HCT116 (cell line): Measurements from ENCODE around the gene PSMD12. TPM values are rescaled to one million over a fixed set of nuclear protein-coding genes. Genes with fewer than 3 reads are reported as not detected.

Source experiments
- ATAC-seq: fragments of 200-7000 bp; cut with Tn5 transposase; 2 replicates; pipeline ENCODE4 v1.9.1; 2020; ENCODE audit warnings: mild to moderate bottlenecking, moderate library complexity
- BruUV-seq: library from RNA; stranded (reverse); fragments of 400-500 nt; replicated peaks from 2 replicates; lab custom pipeline; 2021; lab: Mats Ljungman, UMichigan
- CTCF ChIA-PET: fragments of 300-600 bp; sonication (Branson Sonifier 250); formaldehyde crosslinking; loops from one replicate; lab custom pipeline; 2021; ENCODE audit warnings: antibody characterized with exemption; lab: Charles Lee
- POLR2A ChIA-PET: fragments of 300-600, 350-600 bp; sonication (Branson Sonifier 250); formaldehyde crosslinking; loops from one replicate; lab custom pipeline; 2021; ENCODE audit warnings: antibody characterized with exemption; lab: Charles Lee
- RAD21 ChIA-PET, 2 experiments: fragments of 300-600 bp; sonication (Branson Sonifier 250); formaldehyde crosslinking; loops; one replicate each; lab custom pipeline; 2023; ENCODE audit warnings: low total read pairs in 2 of 2; ENCODE audit not compliant: uncharacterized antibody in 2 of 2, unreplicated experiment in 2 of 2, low non-redundant PET in 1 of 2; lab: Charles Lee
- DNase-seq: peaks from one replicate; pipeline ENCODE4 v3.0.0-alpha.2; 2010; ENCODE audit warnings: low read depth, low spot score
- H2AFZ ChIP-seq: fragments of 200-600 bp; shearing (Covaris generic), sonication (generic); 2 replicates; pipeline ENCODE4 v1.6.1; 2017; ENCODE audit warnings: low read depth, mixed run types, mixed read lengths, antibody characterized with exemption, low read length; ENCODE audit not compliant: poor library complexity, severe bottlenecking
- H3K27ac ChIP-seq: 2 replicates; pipeline ENCODE4 v1.5.1; 2012; ENCODE audit warnings: low read depth, low read length
- H3K27me3 ChIP-seq: fragments of 200-600 bp; sonication (generic); 2 replicates; pipeline ENCODE4 v1.6.1; 2016; ENCODE audit warnings: mixed run types, low read length, mixed read lengths; ENCODE audit not compliant: insufficient read depth
- H3K36me3 ChIP-seq, 2 experiments: fragments of 200-500 bp in 1 of 2; fragments of 200-600 bp in 1 of 2; sonication (Bioruptor generic) in 1 of 2; sonication (generic) in 1 of 2; 2 replicates each; pipeline versions ENCODE4 v1.5.1 to v1.6.1; 2014 to 2016; ENCODE audit warnings: low read length in 2 of 2, inconsistent platforms in 1 of 2, mixed read lengths in 1 of 2, mixed run types in 1 of 2; ENCODE audit not compliant: insufficient read depth in 2 of 2, control insufficient read depth in 1 of 2
- H3K4me1 ChIP-seq, 2 experiments: fragments of 200-600 bp in 1 of 2; sonication (generic) in 1 of 2; 2 replicates each; pipeline versions ENCODE4 v1.5.1 to v1.6.1; 2012 to 2017; ENCODE audit warnings: low read length in 2 of 2, inconsistent platforms in 1 of 2, mild to moderate bottlenecking in 1 of 2, mixed read lengths in 1 of 2, mixed run types in 1 of 2, moderate library complexity in 1 of 2; ENCODE audit not compliant: insufficient read depth in 2 of 2, control insufficient read depth in 1 of 2
- H3K4me2 ChIP-seq: fragments of 200-600 bp; sonication (generic); 2 replicates; pipeline ENCODE4 v1.6.1; 2017; ENCODE audit warnings: mixed run types, low read length, mixed read lengths
- H3K4me3 ChIP-seq, 2 experiments: fragments of 200-600 bp in 1 of 2; sonication (generic) in 1 of 2; replicated peaks in 1 of 2; 2 replicates each; pipeline ENCODE4 v1.5.1; 2011 to 2016; ENCODE audit warnings: low read length in 2 of 2, control low read depth in 1 of 2, low read depth in 1 of 2, mild to moderate bottlenecking in 1 of 2, mixed read lengths in 1 of 2, mixed run types in 1 of 2
- H3K79me2 ChIP-seq: fragments of 200-600 bp; sonication (generic); 2 replicates; pipeline ENCODE4 v1.6.1; 2017; ENCODE audit warnings: mild to moderate bottlenecking, mixed run types, low read length, moderate library complexity, mixed read lengths; ENCODE audit not compliant: insufficient read depth
- H3K9ac ChIP-seq: fragments of 200-600 bp; sonication (generic); 2 replicates; pipeline ENCODE4 v1.6.1; 2016; ENCODE audit warnings: low read length, mixed read lengths
- H3K9me2 ChIP-seq: fragments of 200-600 bp; sonication (generic), shearing (Covaris generic); 2 replicates; pipeline ENCODE4 v1.6.1; 2017; ENCODE audit warnings: mixed run types, mild to moderate bottlenecking, moderate library complexity; ENCODE audit not compliant: insufficient read depth
- H3K9me3 ChIP-seq, 2 experiments: fragments of 200-500 bp in 1 of 2; fragments of 200-600 bp in 1 of 2; sonication (Bioruptor generic) in 1 of 2; sonication (generic) in 1 of 2; 2 replicates each; pipeline ENCODE4 v1.6.1; 2014 to 2017; ENCODE audit warnings: low read length in 2 of 2, mixed read lengths in 2 of 2, inconsistent platforms in 1 of 2, low read depth in 1 of 2, mild to moderate bottlenecking in 1 of 2, mixed run types in 1 of 2, moderate library complexity in 1 of 2; ENCODE audit not compliant: control insufficient read depth in 1 of 2, insufficient read depth in 1 of 2
- H4K20me1 ChIP-seq: fragments of 200-600 bp; sonication (generic), shearing (Covaris generic); 2 replicates; pipeline ENCODE4 v1.6.1; 2017; ENCODE audit warnings: mixed run types, mild to moderate bottlenecking, moderate library complexity; ENCODE audit not compliant: insufficient read depth
- CEBPB ChIP-seq: IDR thresholded peaks from 2 replicates; pipeline ENCODE4 v1.6.1; 2012; ENCODE audit warnings: low read depth
- EGR1 ChIP-seq: IDR thresholded peaks from 2 replicates; pipeline ENCODE4 v1.6.1; 2012; ENCODE audit warnings: low read depth
- EZH2phosphoT487 ChIP-seq: fragments of 200-600 bp; IDR thresholded peaks from 2 replicates; pipeline ENCODE4 v1.6.1; 2018; ENCODE audit warnings: antibody characterized with exemption, borderline replicate concordance
- FOSL1 ChIP-seq: IDR thresholded peaks from 2 replicates; pipeline ENCODE4 v1.6.1; 2012; ENCODE audit warnings: low read depth
- JUND ChIP-seq: IDR thresholded peaks from 2 replicates; pipeline ENCODE4 v1.6.1; 2012
- MAX ChIP-seq: IDR thresholded peaks from 2 replicates; pipeline ENCODE4 v1.6.1; 2012
- POLR2AphosphoS5 ChIP-seq: IDR thresholded peaks from 2 replicates; pipeline ENCODE4 v1.6.1; 2011; ENCODE audit warnings: mild to moderate bottlenecking, low read depth, low read length, moderate library complexity
- TCF7L2 ChIP-seq: IDR thresholded peaks from 2 replicates; pipeline ENCODE4 v1.7.0; 2011; ENCODE audit warnings: borderline replicate concordance, inconsistent platforms; ENCODE audit not compliant: insufficient read depth, insufficient read length; ENCODE audit errors: extremely low read depth
- YY1 ChIP-seq: IDR thresholded peaks from 2 replicates; pipeline ENCODE4 v1.6.1; 2011; ENCODE audit warnings: low read length, low read depth, moderate library complexity, mild to moderate bottlenecking; ENCODE audit not compliant: insufficient replicate concordance; ENCODE audit errors: extremely low read depth
- ZBTB33 ChIP-seq: IDR thresholded peaks from 2 replicates; pipeline ENCODE4 v1.6.1; 2011; ENCODE audit warnings: mild to moderate bottlenecking, low read length, moderate library complexity; ENCODE audit not compliant: insufficient replicate concordance; ENCODE audit errors: extremely low read depth
- ZFX ChIP-seq: fragments of 450-650 bp; IDR thresholded peaks from 2 replicates; pipeline ENCODE4 v1.6.1; 2017
- intact Hi-C: fragments of 100-400 bp; cut with micrococcal nuclease; formaldehyde crosslinking; loops from 2 replicates; pipeline ENCODE4 v1.10.0; 2022
- total RNA-seq: library from RNA; stranded (reverse); gene quantifications from one replicate; pipeline ENCODE4 v1.2.1, GENCODE V29; 2021; ENCODE audit not compliant: unreplicated experiment

The PSMD12 gene
- total RNA-seq, 1 experiment from 2014 or later = 115 TPM

DNA sequence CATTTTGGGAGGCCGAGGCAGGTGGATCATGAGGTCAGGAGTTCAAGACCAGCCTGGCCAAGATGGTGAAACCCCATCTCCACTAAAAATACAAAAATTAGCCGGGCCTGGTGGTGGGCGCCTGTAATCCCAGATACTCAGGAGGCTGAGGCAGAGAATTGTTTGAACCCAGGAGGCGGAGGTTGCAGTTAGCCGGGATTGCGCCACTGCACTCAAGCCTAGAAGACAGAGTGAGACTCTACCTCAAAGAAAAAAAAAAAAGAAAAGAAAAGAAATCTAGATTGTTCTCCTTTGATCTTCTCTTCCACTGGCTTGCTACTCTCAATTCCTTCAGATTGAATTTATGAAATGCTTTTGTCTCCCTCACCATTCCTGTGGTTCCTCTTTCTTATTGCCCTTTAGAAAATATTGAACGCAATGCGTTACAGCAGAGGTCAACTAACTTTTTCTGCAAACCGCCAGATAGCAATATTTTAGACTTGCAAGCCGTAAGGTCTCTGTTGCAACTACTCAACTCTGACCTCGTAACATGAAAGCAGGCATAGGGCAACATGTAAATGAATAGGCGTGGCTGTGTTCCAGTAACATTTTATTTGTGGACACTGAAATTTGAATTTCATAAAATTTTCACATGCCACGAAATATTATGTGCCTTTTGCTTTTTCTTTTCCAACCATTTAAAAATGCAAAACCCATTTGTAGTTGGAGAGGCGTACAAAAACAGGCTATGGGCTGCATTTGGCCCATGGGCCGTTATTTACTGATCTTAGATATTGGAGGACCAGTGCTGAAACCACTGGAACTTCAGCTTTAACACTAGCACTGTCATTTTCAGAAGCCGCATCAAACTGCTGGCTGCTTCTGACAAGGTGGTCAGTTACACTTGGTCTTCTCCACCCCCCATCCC, 35.5 kb upstream of the PSMD12 start:
- DNase-seq (no peak), ATAC-seq (no peak)
- H3K36me3 ChIP-seq = no peaks in the 10 kb centered on the region
- RAD21 ChIA-PET = no interaction called here
- peaks cover under 1 to 14% of the 10 kb centered on the region in 2 experiments; a peak in 2 of 4 replicates for H3K4me1 ChIP-seq
- no peak overlapping the region for H3K27ac ChIP-seq
- H3K27me3 ChIP-seq = no peaks in the 10 kb centered on the region
- H3K9ac ChIP-seq = no peak overlapping the region
- intact Hi-C loops = loop anchor here (10.0 kb wide), 1 partner anchor 983 kb away; no protein-coding TSS in a partner anchor
- H2AFZ ChIP-seq = no peak overlapping the region
- H3K4me2 ChIP-seq = no peak overlapping the region
- H3K9me3 ChIP-seq = no peaks in the 10 kb centered on the region
- BruUV-seq = no TSS peak
- no peak overlapping the region for H3K4me3 ChIP-seq
- H3K9me2 ChIP-seq = no peaks in the 10 kb centered on the region
- H4K20me1 ChIP-seq = no peaks in the 10 kb centered on the region
- POLR2A ChIA-PET = no interaction called here
- CTCF ChIA-PET = no interaction called here
- TF ChIP-seq TCF7L2 (no peak), ZFX (no peak), EGR1 (no peak), ZBTB33 (no peak), JUND (no peak), FOSL1 (no peak), CEBPB (no peak), YY1 (no peak), EZH2phosphoT487 (no peak), POLR2AphosphoS5 (no peak), MAX (no peak)
- peaks cover 39% of the 10 kb centered on the region for H3K79me2 ChIP-seq
